Neural crest cell (in vitro differentiated cells): Measurements from ENCODE around the gene ETV4. TPM values are rescaled to one million over a fixed set of nuclear protein-coding genes. Genes with fewer than 3 reads are reported as not detected.
A peak's percentile ranks its signal among the peaks of the same experiment; 100 is the strongest.

Experiments
- DNase-seq: peaks from one replicate; pipeline ENCODE4 v3.0.0; 2021; ENCODE audit warnings: low read depth, mixed read lengths, low spot score
- H3K27ac Mint-ChIP-seq: one replicate; pipeline ENCODE4 v1.8.0; 2021; ENCODE audit warnings: mild to moderate bottlenecking, mixed read lengths; ENCODE audit not compliant: unreplicated experiment
- H3K27me3 Mint-ChIP-seq: 2 replicates; pipeline ENCODE4 v1.8.0; 2021; ENCODE audit warnings: low read depth, mild to moderate bottlenecking, mixed read lengths
- H3K36me3 Mint-ChIP-seq: 2 replicates; pipeline ENCODE4 v1.8.0; 2021; ENCODE audit warnings: low read depth, mild to moderate bottlenecking, mixed read lengths
- H3K4me1 Mint-ChIP-seq: 2 replicates; pipeline ENCODE4 v1.8.0; 2021; ENCODE audit warnings: mixed read lengths
- H3K4me3 Mint-ChIP-seq: one replicate; pipeline ENCODE4 v1.8.0; 2021; ENCODE audit warnings: mild to moderate bottlenecking, mixed read lengths
- H3K9me3 Mint-ChIP-seq: 2 replicates; pipeline ENCODE4 v1.8.0; 2021; ENCODE audit warnings: mixed read lengths
- CTCF ChIP-seq: fragments of 200-600 bp; sonication (generic); conservative IDR thresholded peaks from 2 replicates; pipeline ENCODE4 v1.5.0; 2021; ENCODE audit warnings: antibody characterized with exemption, mild to moderate bottlenecking
- total RNA-seq: library from RNA; stranded (reverse); gene quantifications from 2 replicates; pipeline ENCODE4 v1.2.1, GENCODE V29; 2021

ETV4 gene
- total RNA-seq, 1 donor from 2014 or later: 59.6 TPM

- Mint-ChIP-seq H3K4me3 (peak overlapping the region; percentile 25), H3K27ac (peak overlapping the region; percentile 60), H3K4me1 (peaks cover 55% of the 10 kb centered on the region), H3K36me3 (no peaks in the 10 kb centered on the region), H3K27me3 (no peaks in the 10 kb centered on the region), H3K9me3 (no peaks in the 10 kb centered on the region)
- TF ChIP-seq CTCF: no peak
- DNase-seq: no peak
These were observed 33.5 kb upstream of the ETV4 start for GRCh38 chr17:43579566-43580140.

- no peak for TF ChIP-seq CTCF
- no peaks in the 10 kb centered on the region for H3K27me3 Mint-ChIP-seq
- H3K9me3 Mint-ChIP-seq: no peaks in the 10 kb centered on the region
- no peaks in the 10 kb centered on the region for H3K36me3 Mint-ChIP-seq
- no peak overlapping the region for H3K27ac Mint-ChIP-seq
- no peak overlapping the region for H3K4me3 Mint-ChIP-seq
- peaks cover 56% of the 10 kb centered on the region for H3K4me1 Mint-ChIP-seq
- DNase-seq: no peak
These were observed 32.8 kb upstream of the ETV4 start for GRCh38 chr17:43578699-43579565.

- TF ChIP-seq CTCF: no peak
- DNase-seq: no peak
- no peaks in the 10 kb centered on the region for H3K27me3 Mint-ChIP-seq
- no peak overlapping the region for H3K4me3 Mint-ChIP-seq
- H3K4me1 Mint-ChIP-seq: peaks cover 60% of the 10 kb centered on the region
- no peaks in the 10 kb centered on the region for H3K9me3 Mint-ChIP-seq
- peak overlapping the region; percentile 22 for H3K27ac Mint-ChIP-seq
- H3K36me3 Mint-ChIP-seq: no peaks in the 10 kb centered on the region
These were observed 32.2 kb upstream of the ETV4 start for GRCh38 chr17:43578404-43578698.

- Mint-ChIP-seq H3K27me3 (no peaks in the 10 kb centered on the region), H3K4me1 (peaks cover 60% of the 10 kb centered on the region), H3K27ac (peak overlapping the region; percentile 22), H3K36me3 (no peaks in the 10 kb centered on the region), H3K9me3 (no peaks in the 10 kb centered on the region), H3K4me3 (peak overlapping the region; percentile 15)
- TF ChIP-seq CTCF: no peak
- DNase-seq: no peak
These were observed 31.7 kb upstream of the ETV4 start for GRCh38 chr17:43577664-43578403.

GRCh38 chr17:43576563-43577229 lies 30.6 kb upstream of the ETV4 start:
- H3K9me3 Mint-ChIP-seq: no peaks in the 10 kb centered on the region
- TF ChIP-seq CTCF: peak; percentile 97
- peak; percentile 73 for DNase-seq
- peak overlapping the region; percentile 15 for H3K4me3 Mint-ChIP-seq
- H3K27ac Mint-ChIP-seq: no peak overlapping the region
- H3K4me1 Mint-ChIP-seq: peaks cover 56% of the 10 kb centered on the region
- H3K27me3 Mint-ChIP-seq: no peaks in the 10 kb centered on the region
- no peaks in the 10 kb centered on the region for H3K36me3 Mint-ChIP-seq
